ENCODE measurements around the gene ZNF613.

- TF ChIP-seq ZFP3 (CRISPR knock-in tag; IDR thresholded peaks at IDR 0.05), result no peak; the same call in 1 of the 2 replicates
- no peak for TF ChIP-seq ZC3H10 (CRISPR knock-in tag; IDR thresholded peaks at IDR 0.05)
- no peak for TF ChIP-seq GLIS3 (CRISPR knock-in tag; IDR thresholded peaks at IDR 0.05)
- no peak for TF ChIP-seq ZFP30 (CRISPR knock-in tag; IDR thresholded peaks at IDR 0.05)
- no peak for TF ChIP-seq ZNF565 (CRISPR knock-in tag; conservative IDR thresholded peaks at IDR 0.05; ENCODE audit: low read depth)
- TF ChIP-seq CSDC2 (CRISPR knock-in tag; IDR thresholded peaks at IDR 0.05), result peak; percentile 73; the same call in 1 of the 2 replicates
- TF ChIP-seq OSR1 (CRISPR knock-in tag; IDR thresholded peaks at IDR 0.05), result no peak
- TF ChIP-seq PATZ1 (CRISPR knock-in tag; IDR thresholded peaks at IDR 0.05; ENCODE audit: borderline replicate concordance), result no peak
- TF ChIP-seq CREB5 (CRISPR knock-in tag; IDR thresholded peaks at IDR 0.05; ENCODE audit: low read depth), result no peak
- no peak for TF ChIP-seq ARNTL (CRISPR knock-in tag; IDR thresholded peaks at IDR 0.05; ENCODE audit: borderline replicate concordance, low read depth)
- TF ChIP-seq BACH2 (CRISPR knock-in tag; IDR thresholded peaks at IDR 0.05; ENCODE audit: borderline replicate concordance), result 0 out of 2 replicates have a peak, but pooled peaks have one; percentile 59
- no peak for TF ChIP-seq ISL1 (CRISPR knock-in tag; IDR thresholded peaks at IDR 0.05)
These were observed 59.3 kb downstream of the ZNF613 start, which contains the start of gene ZNF350 for GRCh38 chr19:51986309-51987291.
